ENCODE results near the gene NUP54. TPM values are rescaled to one million over a fixed set of nuclear protein-coding genes. Genes with fewer than 3 reads are reported as not detected.

The NUP54 gene
- total RNA-seq, 1 donor from 2014 or later: 67.0 TPM

- H3K4me1 Mint-ChIP-seq: no peaks in the 10 kb centered on the region
- no peak for TF ChIP-seq CTCF (conservative IDR thresholded peaks at IDR 0.05)
- no peak for DNase-seq (ENCODE audit: low read depth, low spot score)
- no peak overlapping the region for H3K27ac Mint-ChIP-seq (ENCODE audit: unreplicated experiment)
- H3K9me3 Mint-ChIP-seq: no peaks in the 10 kb centered on the region
- no peaks in the 10 kb centered on the region for H3K27me3 Mint-ChIP-seq (ENCODE audit: low read depth)
- H3K36me3 Mint-ChIP-seq (ENCODE audit: low read depth): peaks cover 36% of the 10 kb centered on the region
- H3K4me3 Mint-ChIP-seq: no peak overlapping the region
Measured at GRCh38 chr4:76125816-76126215, 22.4 kb downstream of the NUP54 start.

- Mint-ChIP-seq H3K36me3 (ENCODE audit: low read depth) (peaks cover 44% of the 10 kb centered on the region), H3K4me3 (no peak overlapping the region), H3K4me1 (no peaks in the 10 kb centered on the region), H3K27me3 (ENCODE audit: low read depth) (no peaks in the 10 kb centered on the region), H3K9me3 (no peaks in the 10 kb centered on the region), H3K27ac (ENCODE audit: unreplicated experiment) (no peak overlapping the region)
- DNase-seq (ENCODE audit: low read depth, low spot score): no peak
- TF ChIP-seq CTCF (conservative IDR thresholded peaks at IDR 0.05): no peak
Measured at GRCh38 chr4:76120199-76120598, 28.0 kb downstream of the NUP54 start.

GRCh38 chr4:76117536-76117935, 30.7 kb downstream of the NUP54 start:
- Mint-ChIP-seq H3K9me3 (peaks cover 2% of the 10 kb centered on the region), H3K4me1 (no peaks in the 10 kb centered on the region), H3K36me3 (ENCODE audit: low read depth) (peaks cover 40% of the 10 kb centered on the region), H3K27me3 (ENCODE audit: low read depth) (no peaks in the 10 kb centered on the region), H3K4me3 (no peak overlapping the region), H3K27ac (ENCODE audit: unreplicated experiment) (no peak overlapping the region)
- DNase-seq (ENCODE audit: low read depth, low spot score): no peak
- TF ChIP-seq CTCF (conservative IDR thresholded peaks at IDR 0.05): no peak

GRCh38 chr4:76116821-76117220, 31.4 kb downstream of the NUP54 start:
- H3K9me3 Mint-ChIP-seq: peaks cover 2% of the 10 kb centered on the region
- H3K4me1 Mint-ChIP-seq: no peaks in the 10 kb centered on the region
- no peaks in the 10 kb centered on the region for H3K27me3 Mint-ChIP-seq (ENCODE audit: low read depth)
- no peak overlapping the region for H3K27ac Mint-ChIP-seq (ENCODE audit: unreplicated experiment)
- H3K36me3 Mint-ChIP-seq (ENCODE audit: low read depth): peaks cover 37% of the 10 kb centered on the region
- no peak for TF ChIP-seq CTCF (conservative IDR thresholded peaks at IDR 0.05)
- H3K4me3 Mint-ChIP-seq: no peak overlapping the region
- DNase-seq (ENCODE audit: low read depth, low spot score): no peak

GRCh38 chr4:76108467-76109181, 39.6 kb downstream of the NUP54 start:
- H3K36me3 Mint-ChIP-seq (ENCODE audit: low read depth): peaks cover 6% of the 10 kb centered on the region
- TF ChIP-seq CTCF (conservative IDR thresholded peaks at IDR 0.05): no peak
- no peaks in the 10 kb centered on the region for H3K4me1 Mint-ChIP-seq
- no peak overlapping the region for H3K27ac Mint-ChIP-seq (ENCODE audit: unreplicated experiment)
- H3K9me3 Mint-ChIP-seq: peaks cover 2% of the 10 kb centered on the region
- DNase-seq (ENCODE audit: low read depth, low spot score): no peak
- H3K27me3 Mint-ChIP-seq (ENCODE audit: low read depth): no peaks in the 10 kb centered on the region
- no peak overlapping the region for H3K4me3 Mint-ChIP-seq

All from neural crest cell (in vitro differentiated cells).